D341Med (cell line): ENCODE results near the gene BRPF1.

Source experiments
- DNase-seq: peaks from one replicate; pipeline ENCODE4 v3.0.0; 2012; ENCODE audit warnings: low spot score

BRPF1 gene, protein sequence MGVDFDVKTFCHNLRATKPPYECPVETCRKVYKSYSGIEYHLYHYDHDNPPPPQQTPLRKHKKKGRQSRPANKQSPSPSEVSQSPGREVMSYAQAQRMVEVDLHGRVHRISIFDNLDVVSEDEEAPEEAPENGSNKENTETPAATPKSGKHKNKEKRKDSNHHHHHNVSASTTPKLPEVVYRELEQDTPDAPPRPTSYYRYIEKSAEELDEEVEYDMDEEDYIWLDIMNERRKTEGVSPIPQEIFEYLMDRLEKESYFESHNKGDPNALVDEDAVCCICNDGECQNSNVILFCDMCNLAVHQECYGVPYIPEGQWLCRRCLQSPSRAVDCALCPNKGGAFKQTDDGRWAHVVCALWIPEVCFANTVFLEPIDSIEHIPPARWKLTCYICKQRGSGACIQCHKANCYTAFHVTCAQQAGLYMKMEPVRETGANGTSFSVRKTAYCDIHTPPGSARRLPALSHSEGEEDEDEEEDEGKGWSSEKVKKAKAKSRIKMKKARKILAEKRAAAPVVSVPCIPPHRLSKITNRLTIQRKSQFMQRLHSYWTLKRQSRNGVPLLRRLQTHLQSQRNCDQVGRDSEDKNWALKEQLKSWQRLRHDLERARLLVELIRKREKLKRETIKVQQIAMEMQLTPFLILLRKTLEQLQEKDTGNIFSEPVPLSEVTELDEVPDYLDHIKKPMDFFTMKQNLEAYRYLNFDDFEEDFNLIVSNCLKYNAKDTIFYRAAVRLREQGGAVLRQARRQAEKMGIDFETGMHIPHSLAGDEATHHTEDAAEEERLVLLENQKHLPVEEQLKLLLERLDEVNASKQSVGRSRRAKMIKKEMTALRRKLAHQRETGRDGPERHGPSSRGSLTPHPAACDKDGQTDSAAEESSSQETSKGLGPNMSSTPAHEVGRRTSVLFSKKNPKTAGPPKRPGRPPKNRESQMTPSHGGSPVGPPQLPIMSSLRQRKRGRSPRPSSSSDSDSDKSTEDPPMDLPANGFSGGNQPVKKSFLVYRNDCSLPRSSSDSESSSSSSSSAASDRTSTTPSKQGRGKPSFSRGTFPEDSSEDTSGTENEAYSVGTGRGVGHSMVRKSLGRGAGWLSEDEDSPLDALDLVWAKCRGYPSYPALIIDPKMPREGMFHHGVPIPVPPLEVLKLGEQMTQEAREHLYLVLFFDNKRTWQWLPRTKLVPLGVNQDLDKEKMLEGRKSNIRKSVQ (N-terminal part only)

DNA sequence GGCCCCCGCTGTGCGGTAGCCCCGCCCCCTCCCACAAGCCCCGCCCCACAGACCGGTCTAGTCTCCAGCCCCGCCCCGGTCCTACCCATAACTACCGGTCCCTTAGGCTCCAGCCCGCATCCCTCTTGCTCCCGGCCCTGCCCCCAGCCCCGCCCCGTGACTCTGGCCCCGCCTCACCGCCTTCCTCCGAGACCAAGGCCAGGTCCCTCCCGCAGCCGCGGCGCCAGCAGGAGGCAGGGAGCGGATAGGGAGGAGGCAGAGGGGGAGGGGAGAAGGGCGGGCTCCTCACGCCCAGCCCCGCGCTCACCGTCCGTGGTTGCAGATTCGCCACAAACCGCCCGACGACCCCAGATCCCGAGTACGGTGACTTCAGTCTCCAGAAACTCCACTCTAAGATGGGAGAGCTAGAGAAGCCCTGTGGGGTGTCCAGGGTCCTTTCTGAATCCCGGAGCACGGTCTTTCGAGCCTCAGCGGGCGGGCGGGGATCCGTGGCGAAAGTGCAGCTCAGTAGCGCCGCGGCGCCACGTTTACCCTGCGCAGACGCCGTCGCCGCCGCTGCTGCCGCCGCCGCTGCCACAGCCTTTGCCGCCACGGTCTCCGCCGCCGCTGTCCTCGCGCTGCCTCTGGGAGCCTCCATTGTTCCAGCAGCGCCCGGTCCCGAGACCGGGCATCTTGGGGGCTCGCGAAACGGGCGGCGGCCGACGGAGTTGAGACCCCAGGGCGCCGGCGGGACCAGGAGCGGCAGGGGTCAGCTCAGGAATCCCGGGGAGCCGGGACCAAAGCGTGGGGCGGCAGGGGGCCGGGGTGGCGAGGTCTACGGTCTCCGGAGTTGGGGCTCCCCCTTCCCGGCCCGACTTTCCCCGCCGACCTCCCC lies at the start of gene BRPF1:
BRPF1 (plus strand) TSS at position 530 of the 874 bp plus-strand sequence. CDS start 2,406 bp downstream, outside the sequence.
- DNase-seq: peak; percentile 99

DNA sequence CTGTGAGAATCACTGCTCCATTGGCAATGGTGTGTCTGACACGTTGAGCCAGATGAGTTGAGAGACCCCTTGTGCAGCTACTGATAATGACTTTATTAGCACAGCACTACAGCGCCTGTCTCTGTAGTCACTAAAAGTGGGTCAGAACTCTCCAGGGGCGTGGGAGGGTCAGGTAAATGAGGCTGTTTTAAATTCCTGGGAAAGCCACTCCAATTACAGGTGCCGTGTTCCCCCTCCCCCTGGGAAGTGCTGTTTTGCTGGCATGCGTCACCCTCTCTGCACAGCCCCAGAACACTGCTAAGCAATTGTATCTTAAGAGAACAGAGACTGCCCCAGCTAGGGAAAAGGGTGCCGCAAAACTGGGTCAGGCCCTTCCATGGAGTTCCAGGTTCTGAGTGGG lies 49.4 kb upstream of the BRPF1 start:
- no peak for DNase-seq

DNA sequence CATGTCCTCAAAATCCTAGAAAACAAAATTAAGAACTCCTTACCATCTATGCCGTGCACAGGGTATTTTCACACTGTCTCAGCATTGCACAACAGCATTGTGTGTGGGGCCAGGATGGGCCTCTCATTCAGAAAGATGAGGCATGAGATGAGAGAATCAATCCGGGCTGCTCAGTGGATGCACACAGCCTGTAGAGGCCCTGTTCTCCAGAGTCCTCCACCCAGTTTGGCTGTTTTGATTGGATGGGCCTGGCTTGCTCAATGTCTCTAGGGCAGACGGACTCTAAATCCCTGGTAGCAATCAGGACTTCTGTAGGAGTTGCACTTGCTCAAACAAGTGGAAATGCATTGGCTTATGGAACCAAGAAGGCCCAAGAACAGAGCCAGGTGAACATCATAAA lies 48.1 kb upstream of the BRPF1 start:
- DNase-seq: no peak

DNA sequence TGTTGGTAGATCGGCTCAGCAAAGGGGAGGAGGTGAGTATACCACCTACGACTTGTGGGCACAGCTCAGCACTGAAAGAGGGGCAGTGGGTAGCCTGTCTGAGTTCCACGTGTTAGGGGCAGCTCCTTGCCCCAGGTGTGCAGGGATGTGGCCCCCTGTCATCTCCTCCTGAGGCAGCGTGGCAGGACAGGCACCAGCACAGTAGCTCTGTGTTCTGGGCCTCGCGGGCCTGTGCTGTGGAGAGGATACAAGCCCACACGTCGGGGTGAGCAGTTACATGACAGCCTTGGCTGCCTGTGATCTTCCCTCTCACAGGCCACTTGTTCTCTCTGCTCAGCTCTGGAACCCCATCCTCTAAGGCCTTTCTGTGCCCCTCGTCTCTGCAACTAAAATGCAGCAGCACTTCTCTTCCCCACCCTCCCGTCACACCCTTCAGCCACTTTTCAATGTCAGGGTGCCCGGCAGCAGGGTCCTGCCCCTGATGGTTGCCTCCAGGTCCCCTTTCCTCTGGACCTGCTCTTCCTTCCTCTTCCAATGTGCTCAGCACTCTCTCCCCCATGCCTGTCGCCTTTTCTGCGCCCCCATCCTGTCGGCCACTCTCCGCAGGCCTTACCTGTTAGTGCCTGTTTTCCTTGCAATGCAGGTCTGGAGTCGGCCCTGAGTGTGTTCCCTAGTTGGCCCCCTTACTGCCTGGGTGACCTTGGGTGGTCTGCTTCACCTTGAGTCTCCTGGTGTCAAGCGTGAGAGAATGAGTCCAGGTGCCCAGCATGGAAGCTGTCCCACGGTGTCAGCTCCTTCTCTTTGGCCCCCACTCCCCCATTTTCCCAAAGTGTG lies 46.1 kb upstream of the BRPF1 start:
- no peak for DNase-seq

DNA sequence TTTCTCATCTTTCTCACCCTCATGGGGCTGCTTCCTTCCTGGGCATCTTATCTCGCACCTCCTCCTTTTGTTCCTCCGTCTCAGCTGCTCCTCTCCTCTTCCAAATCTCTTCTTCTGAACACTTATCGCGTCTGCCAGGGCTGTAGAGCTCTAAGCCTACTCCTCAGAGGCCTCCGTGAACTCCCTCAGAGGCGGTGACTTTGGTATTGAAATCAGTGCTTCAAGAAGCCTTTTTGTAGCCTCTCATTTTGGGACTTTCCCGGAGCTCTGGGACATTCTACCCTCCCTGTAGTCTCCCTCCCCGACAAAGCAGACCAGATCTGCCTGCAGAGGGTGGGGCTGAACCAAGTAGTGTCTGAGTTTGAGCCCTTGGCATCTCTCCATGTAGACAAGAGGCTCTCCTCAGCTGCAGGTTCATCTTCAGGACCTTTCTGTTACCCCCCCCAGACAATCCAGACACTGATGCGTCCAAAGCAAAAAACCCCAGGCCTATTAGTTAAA lies 45.4 kb upstream of the BRPF1 start:
- DNase-seq: no peak

DNA sequence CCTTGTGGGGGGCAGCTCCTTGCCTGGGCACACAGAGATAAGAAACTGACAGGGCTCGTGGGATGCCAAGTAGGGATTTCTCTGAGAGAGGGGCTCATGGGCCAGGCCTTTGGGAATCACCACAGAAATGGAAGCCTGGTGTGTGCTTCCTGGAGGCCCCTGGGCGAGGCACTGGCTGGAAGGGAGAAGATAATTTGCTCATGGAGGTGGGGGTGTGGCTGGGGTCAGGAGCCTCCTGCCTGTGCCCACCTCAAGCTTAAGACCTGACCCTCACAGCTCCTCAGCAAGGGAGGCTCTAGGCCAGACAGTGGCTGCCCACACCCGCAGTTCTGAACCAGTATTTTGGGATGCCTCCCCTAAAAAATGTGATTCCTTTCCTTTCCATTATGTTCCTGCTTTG lies 44.8 kb upstream of the BRPF1 start:
- no peak for DNase-seq

DNA sequence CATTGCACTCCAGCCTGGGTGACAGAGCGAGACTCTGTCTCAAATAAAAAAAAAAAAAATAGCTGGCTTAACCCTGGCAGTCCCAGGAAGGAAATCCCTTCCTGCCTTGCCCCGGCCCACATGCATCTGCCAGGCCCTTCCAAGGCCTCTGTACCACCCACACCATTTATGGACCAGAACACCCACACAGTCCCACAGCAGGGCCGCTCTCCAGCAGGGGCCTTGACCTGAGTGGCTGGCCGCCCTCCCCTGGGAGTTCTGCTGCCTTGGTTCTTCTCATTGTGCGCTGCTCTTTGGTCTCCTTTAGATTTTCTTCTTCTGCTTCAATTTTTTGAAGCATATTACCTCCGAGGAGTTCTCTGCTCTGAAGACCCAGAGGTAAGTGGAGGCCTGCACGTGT lies 44.0 kb upstream of the BRPF1 start:
- DNase-seq: no peak

DNA sequence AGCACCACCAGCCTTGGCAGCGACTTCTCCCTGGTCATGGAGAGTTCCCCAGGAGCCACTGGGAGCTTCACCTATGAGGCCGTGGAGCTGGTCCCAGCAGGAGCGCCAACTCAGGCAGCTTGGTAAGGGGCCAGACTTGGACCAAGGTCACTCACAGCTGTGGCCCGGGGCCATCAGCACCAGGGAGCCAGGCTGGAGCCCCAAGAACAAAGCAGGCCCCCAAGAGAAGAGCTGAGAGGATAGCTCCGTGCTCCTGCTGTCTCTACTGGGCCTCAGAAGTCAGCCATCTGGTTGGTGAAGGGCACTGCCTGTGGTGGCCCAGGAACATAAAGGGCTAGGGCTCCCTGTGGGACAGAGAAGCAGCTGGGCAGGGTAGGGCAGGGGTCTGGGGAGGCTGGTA lies 42.6 kb upstream of the BRPF1 start:
- DNase-seq: no peak

DNA sequence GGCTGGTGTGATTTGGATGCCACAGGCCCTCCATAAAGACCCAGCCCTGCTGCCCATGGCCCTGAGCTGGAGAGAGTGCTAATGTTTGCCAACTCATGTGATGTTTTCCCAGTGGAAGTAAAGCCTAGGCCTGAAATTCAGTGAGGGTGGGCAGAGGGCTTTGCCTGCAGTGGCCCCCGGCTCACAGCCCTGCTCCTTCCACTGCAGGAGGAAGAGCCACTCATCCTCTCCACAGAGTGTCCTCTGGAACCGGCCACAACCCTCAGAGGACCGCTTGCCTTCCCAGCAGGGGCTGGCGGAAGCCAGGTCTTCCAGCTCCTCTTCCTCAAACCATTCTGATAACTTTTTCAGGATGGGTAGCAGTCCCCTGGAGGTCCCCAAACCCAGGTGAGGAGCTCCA lies 41.8 kb upstream of the BRPF1 start:
- DNase-seq: no peak

DNA sequence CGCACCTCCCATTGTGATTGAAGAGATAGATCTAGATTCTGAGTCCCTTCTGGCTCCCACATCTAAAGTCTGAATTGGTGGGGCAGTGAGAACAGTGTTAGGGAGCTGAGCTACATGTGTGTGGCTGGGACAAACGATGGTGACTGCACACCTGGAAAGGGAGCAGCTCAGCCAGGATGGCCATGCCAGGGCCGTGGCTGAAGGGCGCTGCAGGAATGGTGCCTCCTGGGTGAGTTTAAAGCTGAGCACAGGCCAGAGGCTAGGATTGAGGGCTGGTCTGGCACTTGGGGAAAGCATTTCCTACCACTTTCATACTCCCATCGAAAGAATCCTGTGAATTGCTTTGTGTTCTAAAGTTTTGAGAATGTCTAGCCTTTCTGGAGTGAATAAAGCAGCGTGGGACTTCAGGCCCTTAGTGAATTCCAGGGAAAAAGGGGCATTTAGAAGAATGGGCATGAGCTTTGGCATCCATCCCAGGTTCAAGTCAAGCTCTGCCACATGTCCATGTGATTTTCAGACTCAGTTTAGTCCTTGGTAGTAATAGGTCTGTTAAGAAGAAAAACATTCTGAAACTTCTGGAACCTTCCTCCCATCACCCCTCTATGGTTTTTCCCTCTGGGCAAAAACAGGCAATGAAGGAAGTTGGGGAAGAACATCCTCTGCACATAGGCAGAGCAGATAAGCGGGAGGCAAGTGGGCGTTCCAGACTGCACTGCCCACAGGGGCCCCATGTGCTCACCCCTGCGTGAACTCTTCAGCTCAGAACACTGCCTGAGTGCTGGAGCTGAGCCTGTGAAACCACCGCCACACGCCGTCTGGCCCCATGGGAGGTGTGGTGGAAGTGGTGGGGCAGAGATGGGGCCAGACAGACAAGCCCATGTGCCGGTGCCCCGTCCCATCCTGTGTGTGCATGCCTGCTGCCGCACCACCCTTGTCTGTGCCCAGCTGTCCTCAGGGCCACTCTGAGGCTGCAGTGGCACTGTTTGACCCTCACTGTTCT lies 40.8 kb upstream of the BRPF1 start:
- DNase-seq: no peak

DNA sequence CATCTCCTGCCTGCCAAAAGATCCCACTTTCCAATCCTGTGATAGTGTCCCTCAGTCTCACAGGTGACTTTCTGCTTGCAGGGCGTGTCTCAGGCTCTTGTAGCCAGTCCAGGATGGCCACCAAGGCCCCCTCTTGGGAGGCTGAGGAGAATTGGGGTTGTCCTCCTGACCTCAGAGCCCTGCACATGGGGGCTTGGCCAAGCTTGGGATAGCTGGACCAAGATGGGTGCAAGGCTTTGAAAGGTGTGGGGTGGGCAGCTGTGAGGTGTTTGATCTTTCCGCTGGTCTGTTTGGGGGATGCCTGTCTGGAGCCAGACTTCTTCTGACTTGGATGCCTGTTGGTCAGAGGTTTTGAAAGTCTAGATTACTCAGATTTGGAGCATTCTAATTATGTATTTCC lies 39.9 kb upstream of the BRPF1 start:
- DNase-seq: no peak

DNA sequence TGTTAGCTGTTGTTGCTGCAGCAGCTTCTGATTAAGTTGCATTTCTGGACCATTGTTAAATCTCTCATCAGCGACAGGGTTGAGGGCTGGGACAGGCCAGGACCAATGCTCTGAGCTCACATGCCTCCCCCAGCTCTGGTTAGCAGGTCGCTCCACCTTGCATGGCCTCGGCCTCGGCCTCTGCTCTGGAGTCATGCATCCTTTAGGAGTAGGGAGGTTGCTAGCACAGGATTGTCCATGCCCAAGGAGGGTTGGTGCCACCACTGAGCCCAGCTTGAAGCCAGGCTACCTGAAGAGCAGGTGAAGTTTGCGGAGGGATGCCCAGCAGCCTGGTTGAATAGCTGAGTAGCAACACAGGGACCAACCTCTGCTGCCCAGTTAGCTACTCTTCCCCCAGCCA lies 39.1 kb upstream of the BRPF1 start:
- no peak for DNase-seq

DNA sequence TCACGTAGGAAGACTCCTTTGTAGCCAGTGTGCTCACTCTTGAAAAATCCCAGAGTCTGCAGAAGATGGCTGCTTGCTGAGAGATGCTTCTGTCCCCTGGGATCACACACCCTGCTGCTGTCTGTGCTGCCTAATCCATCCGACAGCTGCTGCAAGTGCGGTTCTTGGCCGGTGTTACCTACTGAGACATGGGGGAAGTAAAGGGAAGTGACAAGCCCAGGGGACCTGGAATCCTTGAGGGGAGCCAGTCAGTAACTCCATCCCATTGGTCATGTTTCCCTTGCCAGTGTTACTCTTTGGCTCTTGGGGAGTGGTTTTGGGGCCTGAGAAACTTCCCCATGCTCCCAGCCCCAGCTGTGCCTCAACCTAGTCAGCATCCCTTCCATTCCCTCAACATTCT lies 36.2 kb upstream of the BRPF1 start:
- DNase-seq: peak; percentile 90

DNA sequence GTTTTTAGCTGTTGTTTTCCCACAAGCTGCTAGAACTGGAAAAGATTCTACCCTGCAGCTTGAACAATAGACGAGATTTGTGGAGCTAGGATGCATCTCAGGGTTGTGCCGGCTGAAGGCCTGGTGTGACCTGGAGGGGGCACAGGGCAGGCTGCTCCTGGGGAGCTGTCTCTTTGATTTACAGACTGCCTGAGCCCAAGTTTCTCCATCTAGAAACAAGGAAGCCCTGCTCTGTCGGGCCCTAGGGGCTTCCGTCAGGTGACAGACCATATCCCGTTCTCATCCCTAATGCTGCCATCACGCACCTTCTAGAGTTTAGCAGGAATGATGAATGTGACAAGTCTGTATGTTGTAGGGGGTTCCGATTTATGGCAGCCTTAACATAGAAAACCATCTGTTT lies 35.8 kb upstream of the BRPF1 start:
- peak; percentile 46 for DNase-seq

DNA sequence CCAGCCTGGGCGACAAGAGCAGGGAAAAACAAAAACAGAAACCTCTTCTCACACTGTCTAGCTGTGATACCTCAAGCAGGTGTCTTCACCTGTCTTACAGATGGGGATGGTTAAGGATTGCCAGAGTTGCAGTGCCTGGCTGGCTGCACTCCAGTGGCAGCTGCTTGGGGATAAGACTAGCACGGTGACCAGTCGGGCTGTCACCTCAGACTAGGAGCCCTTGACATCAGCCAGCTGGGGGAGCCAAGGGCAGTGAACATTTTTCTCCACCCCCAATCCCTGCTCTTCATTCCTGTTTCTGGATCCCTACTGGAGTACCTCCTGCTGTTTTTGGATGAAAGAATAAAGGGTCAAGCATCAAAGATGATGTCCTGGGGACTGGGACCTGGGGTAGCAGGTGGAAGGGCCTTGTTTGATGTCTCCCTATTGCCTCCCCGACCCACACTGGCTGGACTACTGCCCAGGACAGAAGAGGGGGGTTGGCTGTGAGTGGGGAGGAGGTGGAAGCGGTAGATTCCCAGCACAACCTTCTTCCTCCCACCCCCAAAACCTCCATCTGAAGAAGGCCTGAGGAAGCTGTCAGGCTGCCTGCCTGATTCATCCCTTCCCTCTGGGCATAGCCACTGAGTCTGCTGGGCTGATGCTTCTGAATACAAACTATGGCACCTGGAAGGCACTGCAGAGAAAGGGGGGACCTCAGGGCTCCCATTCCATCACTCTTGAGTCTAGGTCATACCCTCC lies 34.9 kb upstream of the BRPF1 start:
- no peak for DNase-seq

DNA sequence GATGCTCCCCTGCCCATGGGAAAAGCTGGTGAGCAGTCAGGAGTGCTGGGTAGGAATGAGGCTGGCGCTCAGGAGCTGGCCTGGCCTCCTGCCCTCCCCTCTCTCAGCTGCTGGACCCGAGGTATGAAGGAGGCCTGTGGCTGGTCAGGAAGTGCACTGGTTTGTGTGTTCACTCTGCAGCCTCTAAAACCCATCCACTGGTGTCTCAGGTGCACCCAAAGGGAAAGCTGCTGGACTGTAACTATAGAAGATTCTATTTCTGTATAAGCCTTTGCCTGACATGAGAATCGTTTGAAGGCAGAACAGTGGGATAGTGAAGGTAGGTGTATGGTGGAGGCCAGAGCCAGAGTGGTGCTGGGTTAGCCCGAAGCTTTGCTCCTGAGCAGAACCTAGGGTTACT lies 33.6 kb upstream of the BRPF1 start:
- DNase-seq: no peak

DNA sequence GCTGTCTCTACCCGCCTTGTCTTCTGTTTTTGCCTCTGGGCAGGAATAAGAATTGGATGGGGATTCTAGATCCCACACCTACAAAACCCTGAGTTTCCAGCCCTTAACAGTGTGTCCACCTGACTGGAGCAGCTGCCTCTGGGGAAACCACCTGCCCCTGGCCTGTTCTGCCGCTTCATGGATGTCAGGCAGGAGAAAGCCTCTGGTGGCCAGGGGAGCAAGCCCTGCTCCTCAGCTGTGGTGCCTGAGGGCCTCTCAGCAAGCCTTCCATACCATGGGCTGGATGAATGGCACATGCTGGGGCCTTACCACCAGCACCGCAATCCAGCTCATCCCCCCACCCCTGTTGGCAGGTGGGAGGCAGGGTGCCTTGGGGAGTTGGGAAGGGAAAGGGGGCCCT lies 33.2 kb upstream of the BRPF1 start:
- DNase-seq: no peak

DNA sequence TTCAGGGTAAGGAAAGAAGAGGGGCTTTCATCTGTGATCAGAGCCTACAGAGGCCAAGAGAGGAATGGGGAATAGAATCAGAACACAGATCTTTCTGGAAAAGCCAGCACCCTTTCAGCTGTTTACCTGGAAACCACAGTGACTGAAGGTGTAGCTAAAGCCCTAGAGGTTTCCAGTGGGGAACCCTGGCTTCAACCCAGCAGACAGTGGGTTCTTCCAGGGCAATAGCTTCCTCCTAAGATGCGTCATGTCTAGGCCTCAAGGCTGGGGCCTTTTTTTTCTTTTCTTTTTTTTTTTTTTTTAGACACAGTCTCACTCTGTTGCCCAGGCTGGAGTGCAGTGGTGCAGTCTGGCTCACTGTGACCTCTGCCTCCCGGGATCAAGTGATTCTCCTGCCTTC lies 31.0 kb upstream of the BRPF1 start:
- DNase-seq: no peak

DNA sequence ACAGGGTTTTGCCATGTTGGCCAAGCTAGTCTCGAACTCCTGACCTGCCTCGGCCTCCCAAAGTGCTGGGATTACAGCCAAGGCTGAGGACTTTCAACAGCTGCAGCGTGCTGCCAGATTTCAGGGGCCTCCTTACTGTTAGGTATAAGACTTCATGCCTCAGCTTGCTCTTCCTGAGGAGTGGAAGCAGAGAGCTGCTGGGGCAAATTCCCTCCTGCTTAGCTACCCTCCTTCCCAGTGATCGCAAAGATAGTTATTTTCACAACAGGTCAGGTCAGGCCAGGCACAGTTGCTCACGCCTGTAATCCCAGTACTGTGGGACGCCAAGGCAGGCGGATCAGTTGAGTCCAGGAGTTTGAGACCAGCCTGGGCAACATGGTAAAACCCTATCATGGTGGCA lies 30.5 kb upstream of the BRPF1 start:
- DNase-seq: no peak
